SK-N-SH (cell line): ENCODE data around the gene CCNJL. TPM values are rescaled to one million over a fixed set of nuclear protein-coding genes. Genes with fewer than 3 reads are reported as not detected.
A peak's percentile ranks its signal among the peaks of the same experiment; 100 is the strongest.

Experiments
- CTCF ChIA-PET: fragments of 300-600, 350-600 bp; formaldehyde crosslinking; extraction: SDS; loops from one replicate; lab custom pipeline; 2021; lab: Yijun Ruan, JAX
- POLR2A ChIA-PET: fragments of 350-600 bp; sonication (Branson Sonifier 250); formaldehyde crosslinking; extraction: SDS; loops from one replicate; lab custom pipeline; 2020; ENCODE audit warnings: antibody characterized with exemption, inconsistent platforms; lab: Yijun Ruan, JAX
- DNase-seq: peaks from one replicate; pipeline ENCODE4 v3.0.0; 2012
- H2AFZ ChIP-seq: fragments of 200-600 bp; sonication (generic); 2 replicates; pipeline ENCODE4 v1.8.1; 2016; ENCODE audit warnings: antibody characterized with exemption, mild to moderate bottlenecking, low read depth
- H3F3A ChIP-seq: fragments of 200-600 bp; sonication (generic); replicated peaks from 2 replicates; pipeline ENCODE3; 2016; ENCODE audit warnings: antibody characterized with exemption, mild to moderate bottlenecking; ENCODE audit not compliant: insufficient read depth
- H3K27ac ChIP-seq, 2 experiments: fragments of 200-500 bp in 1 of 2; fragments of 200-600 bp in 1 of 2; sonication (Bioruptor generic) in 1 of 2; sonication (generic), shearing (Covaris generic) in 1 of 2; 2 replicates each; pipeline versions ENCODE4 v1.5.1 to v1.6.1; 2014 to 2016; ENCODE audit warnings: low read depth in 2 of 2, inconsistent platforms in 1 of 2, low read length in 1 of 2, mild to moderate bottlenecking in 1 of 2, mixed read lengths in 1 of 2
- H3K27me3 ChIP-seq: fragments of 200-600 bp; sonication (generic), shearing (Covaris generic); 2 replicates; pipeline ENCODE4 v1.6.1; 2016; ENCODE audit warnings: mixed run types; ENCODE audit not compliant: insufficient read depth
- H3K36me3 ChIP-seq, 2 experiments: fragments of 200-500 bp in 1 of 2; fragments of 200-600 bp in 1 of 2; sonication (Bioruptor generic) in 1 of 2; sonication (generic) in 1 of 2; replicated peaks in 1 of 2; 2 replicates each; pipeline versions ENCODE3 to v1.5.1; 2014 to 2016; ENCODE audit warnings: low read length in 1 of 2, mild to moderate bottlenecking in 1 of 2; ENCODE audit not compliant: insufficient read depth in 2 of 2, control insufficient read depth in 1 of 2
- H3K4me1 ChIP-seq, 2 experiments: fragments of 200-500 bp in 1 of 2; fragments of 200-600 bp in 1 of 2; sonication (Bioruptor generic) in 1 of 2; sonication (generic), shearing (Covaris generic) in 1 of 2; 2 replicates each; pipeline versions ENCODE4 v1.5.1 to v1.6.1; 2014 to 2016; ENCODE audit warnings: low read depth in 1 of 2, low read length in 1 of 2, mixed run types in 1 of 2; ENCODE audit not compliant: insufficient read depth in 2 of 2, control insufficient read depth in 1 of 2
- H3K4me2 ChIP-seq: fragments of 200-600 bp; sonication (generic), shearing (Covaris generic); 2 replicates; pipeline ENCODE4 v1.6.1; 2017; ENCODE audit warnings: mixed run types
- H3K4me3 ChIP-seq, 2 experiments: fragments of 200-500 bp in 1 of 2; fragments of 200-600 bp in 1 of 2; sonication (Bioruptor generic) in 1 of 2; sonication (generic), shearing (Covaris generic) in 1 of 2; 2 replicates each; pipeline versions ENCODE4 v1.5.1 to v1.8.1; 2014 to 2016; ENCODE audit warnings: low read depth in 2 of 2, inconsistent platforms in 1 of 2, low read length in 1 of 2, mild to moderate bottlenecking in 1 of 2, mixed read lengths in 1 of 2, moderate library complexity in 1 of 2
- H3K79me2 ChIP-seq: fragments of 200-600 bp; sonication (generic); 2 replicates; pipeline ENCODE4 v1.8.1; 2017; ENCODE audit warnings: mild to moderate bottlenecking; ENCODE audit not compliant: insufficient read depth
- H3K9ac ChIP-seq: fragments of 200-600 bp; sonication (generic); 2 replicates; pipeline ENCODE4 v1.6.1; 2017; ENCODE audit warnings: mixed run types
- H3K9me2 ChIP-seq: fragments of 200-600 bp; sonication (generic); 2 replicates; pipeline ENCODE4 v1.6.1; 2017; ENCODE audit warnings: mixed run types
- H3K9me3 ChIP-seq: fragments of 200-600 bp; sonication (generic); 2 replicates; pipeline ENCODE4 v1.6.1; 2017; ENCODE audit warnings: mixed run types, mild to moderate bottlenecking, moderate library complexity
- H4K20me1 ChIP-seq: fragments of 200-600 bp; sonication (generic); 2 replicates; pipeline ENCODE4 v1.6.1; 2017; ENCODE audit warnings: mild to moderate bottlenecking, mixed run types; ENCODE audit not compliant: insufficient read depth
- CHD2 ChIP-seq: fragments of 150-350 bp; IDR thresholded peaks from 2 replicates; pipeline ENCODE4 v1.6.1; 2018; ENCODE audit warnings: low read length; ENCODE audit not compliant: partially characterized antibody
- CTCF ChIP-seq: fragments of 200-600 bp; sonication (generic); IDR thresholded peaks from 2 replicates; pipeline ENCODE4 v1.6.1; 2017; ENCODE audit warnings: antibody characterized with exemption, mild to moderate bottlenecking, moderate library complexity
- EP300 ChIP-seq, 2 experiments: IDR thresholded peaks; 2 replicates each; pipeline versions ENCODE4 v1.4.0 to v1.6.1; 2012; ENCODE audit warnings: borderline replicate concordance in 1 of 2, low read depth in 1 of 2, low read length in 1 of 2
- EZH2phosphoT487 ChIP-seq: fragments of 200-600 bp; sonication (generic); IDR thresholded peaks from 2 replicates; pipeline ENCODE4 v1.6.1; 2017; ENCODE audit warnings: low read depth, mixed run types, mild to moderate bottlenecking, antibody characterized with exemption, moderate library complexity, borderline replicate concordance
- FOSL2 ChIP-seq: IDR thresholded peaks from 2 replicates; pipeline ENCODE4 v1.4.0; 2012; ENCODE audit warnings: low read depth, mild to moderate bottlenecking, moderate library complexity, borderline replicate concordance
- FOXJ3 ChIP-seq: sonication (generic); formaldehyde crosslinking; IDR thresholded peaks from 2 replicates; pipeline ENCODE4 v1.5.1; 2020; ENCODE audit warnings: mild to moderate bottlenecking, missing genetic modification reagents
- GABPA ChIP-seq: IDR thresholded peaks from 2 replicates; pipeline ENCODE4 v1.4.0; 2012; ENCODE audit warnings: low read depth, mild to moderate bottlenecking
- GATA2 ChIP-seq: sonication (generic); formaldehyde crosslinking; IDR thresholded peaks from 2 replicates; pipeline ENCODE4 v1.5.0; 2020; ENCODE audit warnings: mild to moderate bottlenecking, missing genetic modification reagents
- MAX ChIP-seq: IDR thresholded peaks from 2 replicates; pipeline ENCODE4 v1.4.0; 2012; ENCODE audit warnings: low read depth
- MEF2A ChIP-seq: IDR thresholded peaks from 2 replicates; pipeline ENCODE4 v1.4.0; 2012; ENCODE audit warnings: low read depth, borderline replicate concordance
- NFIC ChIP-seq: IDR thresholded peaks from 2 replicates; pipeline ENCODE4 v1.4.0; 2012; ENCODE audit warnings: borderline replicate concordance
- NRF1 ChIP-seq: IDR thresholded peaks from 2 replicates; pipeline ENCODE4 v1.6.1; 2012; ENCODE audit warnings: low read depth, mild to moderate bottlenecking, low read length
- PBX3 ChIP-seq: IDR thresholded peaks from 2 replicates; pipeline ENCODE4; 2012
- RAD21 ChIP-seq: IDR thresholded peaks from 2 replicates; pipeline ENCODE4 v1.6.1; 2012; ENCODE audit warnings: mild to moderate bottlenecking, low read length
- REST ChIP-seq: IDR thresholded peaks from 2 replicates; pipeline ENCODE4 v1.6.1; 2012; ENCODE audit warnings: mild to moderate bottlenecking, low read depth, low read length, moderate library complexity
- RFX5 ChIP-seq: IDR thresholded peaks from 2 replicates; pipeline ENCODE4 v1.6.1; 2012; ENCODE audit warnings: mild to moderate bottlenecking, improper control_type of control experiment, low read length
- RXRA ChIP-seq: IDR thresholded peaks from 2 replicates; pipeline ENCODE4 v1.4.0; 2012; ENCODE audit warnings: low read depth, mild to moderate bottlenecking, borderline replicate concordance
- SMC3 ChIP-seq: IDR thresholded peaks from 2 replicates; pipeline ENCODE4 v1.6.1; 2012; ENCODE audit warnings: low read depth, low read length, improper control_type of control experiment
- TCF12 ChIP-seq: IDR thresholded peaks from 2 replicates; pipeline ENCODE4 v1.4.0; 2012
- USF1 ChIP-seq: IDR thresholded peaks from 2 replicates; pipeline ENCODE4 v1.4.0; 2012; ENCODE audit warnings: low read depth, borderline replicate concordance
- ZBTB33 ChIP-seq: IDR thresholded peaks from 2 replicates; pipeline ENCODE4 v1.4.0; 2012; ENCODE audit warnings: low read depth, borderline replicate concordance
- WGBS: methylation state at CpG from one replicate; pipeline ENCODE4 v1.1.6; 2017; ENCODE audit warnings: low lambda C conversion rate; 5-methylcytosine and 5-hydroxymethylcytosine counted together
- polyA plus RNA-seq, 3 experiments: library from polyadenylated mRNA; depleted of rRNA; stranded (reverse); fragments of >200 nt; gene quantifications; 2 replicates each; pipeline ENCODE4 v1.2.3, GENCODE V29; 2012

CCNJL gene
- polyA plus RNA-seq (2012; rRNA removed) = 6.6 and 7.1 TPM in 2 replicates
- 4.7 and 5.3 TPM in 2 replicates for polyA plus RNA-seq (2012; cell fraction: cytosol; rRNA removed)
- 5.2 and 5.7 TPM in 2 replicates for polyA plus RNA-seq (2012; cell fraction: nucleus; rRNA removed)

GRCh38 chr5:160312134-160312959 is at the start of gene CCNJL:
TSS of gene CCNJL (minus strand) at chr5:160312564. CDS start at chr5:160311923, 641 bp downstream.
- H3K79me2 ChIP-seq = peaks cover 43% of the 10 kb centered on the region; the same call in 1 of the 2 replicates
- peaks cover 6 to 15% of the 10 kb centered on the region in 2 experiments; a peak in 2 of 4 replicates for H3K4me1 ChIP-seq
- DNase-seq = peak; percentile 100
- no peaks in the 10 kb centered on the region for H3K27me3 ChIP-seq
- H3K9me3 ChIP-seq = no peaks in the 10 kb centered on the region
- peaks cover 0 to 17% of the 10 kb centered on the region in 2 experiments for H3K36me3 ChIP-seq
- peak within 1 kb of the TSS; percentile 37 to 95; a peak in 3 of 4 replicates for H3K27ac ChIP-seq
- H4K20me1 ChIP-seq = no peaks in the 10 kb centered on the region
- CTCF ChIA-PET = interaction anchor here (0.6 to 1.6 kb wide), 9 partner anchors 25 to 231 kb away, joined by 3 to 8 read pairs (median 3); no protein-coding TSS in a partner anchor
- peak within 1 kb of the TSS; percentile 75 for H3K9ac ChIP-seq
- H3F3A ChIP-seq = no peaks in the 10 kb centered on the region
- peak within 1 kb of the TSS; percentile 85 for H3K4me2 ChIP-seq
- POLR2A ChIA-PET = interaction anchor here (1.0 to 2.1 kb wide), 3 partner anchors 23 to 147 kb away, joined by 3 to 7 read pairs (median 4); no protein-coding TSS in a partner anchor
- H3K9me2 ChIP-seq = no peaks in the 10 kb centered on the region
- peak within 1 kb of the TSS; percentile 98 for H2AFZ ChIP-seq
- under 1% methylated on average over 38 of the region's 84 CpGs for WGBS
- peak within 1 kb of the TSS; percentile 91 for H3K4me3 ChIP-seq
- TF ChIP-seq GABPA = no peak
- TF ChIP-seq NFIC = 0 out of 2 replicates have a peak, but pooled peaks have one; percentile 7
- peak; percentile 61 for TF ChIP-seq CHD2
- no peak for TF ChIP-seq FOSL2
- no peak for TF ChIP-seq RAD21
- TF ChIP-seq FOXJ3 = no peak
- TF ChIP-seq RFX5 = no peak
- TF ChIP-seq MAX = peak; percentile 63; the same call in 1 of the 2 replicates
- no peak for TF ChIP-seq PBX3
- TF ChIP-seq RXRA = no peak
- TF ChIP-seq NRF1 = peak; percentile 91
- no peak for TF ChIP-seq USF1
- no peak for TF ChIP-seq TCF12
- TF ChIP-seq MEF2A = no peak
- no peak for TF ChIP-seq ZBTB33
- TF ChIP-seq CTCF = no peak
- no peak for TF ChIP-seq GATA2 (CRISPR knock-in tag)
- no peak for TF ChIP-seq SMC3
- TF ChIP-seq EP300 (IDR thresholded peaks at IDR 0.05; ENCODE audit: borderline replicate concordance in 1 of 2, low read depth in 1 of 2, low read length in 1 of 2) = no peak; a peak in 1 of 4 replicates
- no peak for TF ChIP-seq EZH2phosphoT487
- 0 out of 2 replicates have a peak, but pooled peaks have one; percentile 26 for TF ChIP-seq REST
